Measurements from ENCODE around the gene LRSAM1.

The LRSAM1 gene

GRCh38 chr9:127519301-127520166 is 68.2 kb downstream of the LRSAM1 start:
- no peak for DNase-seq

- no peak for DNase-seq
Measured at GRCh38 chr9:127520941-127521918, 69.9 kb downstream of the LRSAM1 start.

- DNase-seq = no peak
Measured at GRCh38 chr9:127521919-127522304, 70.6 kb downstream of the LRSAM1 start.

DNA sequence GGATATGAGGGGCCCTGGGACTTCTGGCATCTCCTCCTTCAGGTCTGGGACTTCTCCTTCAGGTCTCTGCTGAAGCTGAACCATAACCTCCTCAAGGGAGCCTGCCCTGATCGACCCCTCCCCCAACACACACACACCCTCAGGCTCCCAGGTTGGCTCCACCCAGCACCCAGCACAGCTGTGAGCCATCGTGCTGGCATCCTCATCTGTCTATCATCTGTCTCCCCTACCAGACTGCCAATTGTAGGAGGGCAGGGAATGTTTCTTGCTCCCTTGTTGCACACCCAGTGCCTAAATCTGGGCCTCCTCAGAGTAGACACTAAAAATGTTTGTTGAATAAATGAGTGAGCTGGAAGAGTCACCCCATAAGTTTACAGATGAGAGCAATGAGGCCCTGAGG is 71.4 kb downstream of the LRSAM1 start:
- no peak for DNase-seq

GRCh38 chr9:127523312-127523851 is 72.1 kb downstream of the LRSAM1 start:
- DNase-seq = no peak

DNA sequence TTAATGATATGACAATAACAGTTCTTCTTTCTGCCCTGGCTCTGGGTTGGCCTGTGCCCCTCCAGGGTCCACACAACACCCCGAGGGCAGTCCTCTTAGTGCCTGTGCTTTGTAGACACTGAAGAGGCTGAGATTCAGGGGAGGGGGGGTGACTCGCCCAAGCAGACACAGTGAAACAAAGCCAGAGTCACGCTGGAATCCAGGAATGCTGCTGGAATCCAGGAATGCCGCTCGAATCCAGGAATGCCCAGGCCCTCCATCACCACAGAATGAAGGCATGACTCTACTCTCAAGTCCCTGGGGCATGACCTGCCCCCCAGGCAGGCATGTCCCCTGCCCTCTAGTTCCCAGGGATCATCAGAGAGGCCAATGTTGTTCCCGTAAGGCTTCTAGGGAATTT is 73.1 kb downstream of the LRSAM1 start:
- DNase-seq = no peak

DNA sequence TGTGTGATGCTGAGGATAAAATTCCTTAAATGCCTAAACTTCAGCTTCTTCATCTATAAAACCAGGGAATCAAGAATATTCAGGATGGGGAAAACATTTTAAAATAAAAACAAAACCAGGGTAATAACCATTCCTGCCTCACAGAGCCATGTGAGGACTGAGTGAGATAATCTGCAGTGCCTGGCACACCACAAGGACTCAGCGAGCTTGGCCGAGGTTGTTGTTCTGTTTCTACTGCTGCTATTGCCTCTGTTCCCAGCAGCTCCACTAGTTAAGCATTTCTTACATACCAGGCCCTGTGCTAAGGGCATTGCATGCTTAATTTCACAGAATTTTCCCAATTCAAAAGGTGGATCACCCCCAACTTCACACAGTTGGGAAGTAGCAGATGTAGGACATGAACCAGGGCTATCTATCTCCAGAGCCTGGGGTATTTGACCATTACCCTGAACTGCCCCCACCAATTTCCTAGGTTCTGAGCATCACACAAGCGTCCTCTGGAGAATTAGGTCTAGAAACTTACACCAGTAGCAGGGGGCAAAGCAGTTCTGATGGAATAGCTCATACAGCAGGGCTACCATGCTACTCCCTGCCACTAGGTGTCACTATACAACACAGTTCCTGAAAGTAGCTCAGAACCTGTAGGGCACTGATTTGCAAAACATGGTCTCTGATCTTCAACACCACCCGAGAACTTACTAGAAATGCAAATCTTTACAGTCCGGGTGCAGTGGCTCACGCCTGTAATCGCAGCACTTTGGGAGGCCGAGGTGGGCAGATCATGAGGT is 74.3 kb downstream of the LRSAM1 start:
- DNase-seq = no peak

GRCh38 chr9:127526655-127527559 is 75.6 kb downstream of the LRSAM1 start:
- DNase-seq = no peak

DNA sequence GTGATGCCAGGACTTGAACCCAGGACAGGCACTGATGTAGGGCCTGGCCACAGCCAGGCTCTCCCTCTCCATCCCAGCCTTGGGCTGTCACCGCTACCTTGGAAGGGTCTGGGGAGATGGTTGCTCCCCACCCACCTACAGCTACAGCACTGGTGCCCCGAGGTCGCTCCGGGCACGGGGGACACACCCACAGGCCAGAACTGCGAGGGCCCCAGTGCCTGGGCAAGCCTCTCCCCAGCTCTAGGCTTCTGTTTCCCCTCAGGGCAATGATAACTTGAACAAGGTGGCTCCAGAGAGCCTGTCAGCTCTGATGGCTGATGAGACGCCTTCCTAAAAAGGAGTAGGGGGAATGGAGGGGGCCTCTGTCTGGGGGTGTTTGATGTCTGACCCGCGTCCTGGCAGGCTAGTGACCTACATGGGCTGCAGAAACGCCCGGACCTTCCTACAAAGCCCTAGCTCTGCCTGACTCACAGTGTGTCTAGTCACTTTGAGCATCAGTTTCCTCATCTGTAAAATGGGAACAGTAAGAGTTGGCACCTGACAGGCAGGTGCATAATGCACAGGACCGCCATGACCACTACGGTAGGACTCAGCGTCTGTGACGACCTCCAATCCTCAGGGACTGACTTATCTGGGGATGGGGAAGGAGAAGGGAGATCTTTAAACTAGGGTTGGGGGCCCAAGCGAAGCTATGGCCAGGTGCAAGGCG is 76.4 kb downstream of the LRSAM1 start:
- DNase-seq = no peak

- no peak for DNase-seq
Measured at GRCh38 chr9:127528422-127529251, 77.3 kb downstream of the LRSAM1 start.

GRCh38 chr9:127529671-127530070 is 78.4 kb downstream of the LRSAM1 start:
- DNase-seq = no peak

DNA sequence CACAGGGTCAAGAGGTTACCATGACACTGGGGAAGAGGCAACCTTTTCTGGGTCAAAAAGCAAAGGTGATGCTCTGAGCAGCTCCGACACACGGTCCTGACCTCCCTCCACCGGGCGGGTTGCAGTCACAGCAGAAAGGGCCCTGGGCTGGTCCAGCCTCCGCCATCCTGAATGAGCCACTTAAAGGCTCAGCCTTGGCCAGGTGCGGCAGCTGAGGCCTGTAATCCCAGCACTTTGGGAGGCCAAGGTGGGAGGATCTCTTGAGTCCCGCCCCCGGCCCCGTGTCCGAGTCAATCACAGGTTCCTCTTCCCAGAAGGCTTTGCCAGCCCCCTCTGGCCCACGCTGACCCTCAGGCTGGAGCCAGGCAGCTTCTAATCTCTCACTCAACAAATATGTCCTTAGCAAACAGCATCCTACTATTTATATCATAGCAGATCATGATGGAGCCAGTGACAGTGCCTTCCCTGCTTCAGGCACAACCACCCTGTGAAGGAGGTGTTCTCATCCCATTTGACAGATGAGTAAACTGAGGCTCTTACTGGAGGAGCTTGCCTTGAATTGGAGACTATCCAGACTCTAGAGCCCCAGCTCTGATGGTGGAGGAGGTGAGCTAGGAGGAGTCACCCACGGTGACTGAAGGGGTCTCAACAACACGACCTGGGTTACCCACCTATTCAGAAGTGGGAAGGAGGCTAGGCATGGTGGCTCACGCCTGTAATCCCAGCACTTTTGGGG is 79.1 kb downstream of the LRSAM1 start:
- DNase-seq = no peak

GRCh38 chr9:127531676-127532075 is 80.4 kb downstream of the LRSAM1 start:
- no peak for DNase-seq

DNA sequence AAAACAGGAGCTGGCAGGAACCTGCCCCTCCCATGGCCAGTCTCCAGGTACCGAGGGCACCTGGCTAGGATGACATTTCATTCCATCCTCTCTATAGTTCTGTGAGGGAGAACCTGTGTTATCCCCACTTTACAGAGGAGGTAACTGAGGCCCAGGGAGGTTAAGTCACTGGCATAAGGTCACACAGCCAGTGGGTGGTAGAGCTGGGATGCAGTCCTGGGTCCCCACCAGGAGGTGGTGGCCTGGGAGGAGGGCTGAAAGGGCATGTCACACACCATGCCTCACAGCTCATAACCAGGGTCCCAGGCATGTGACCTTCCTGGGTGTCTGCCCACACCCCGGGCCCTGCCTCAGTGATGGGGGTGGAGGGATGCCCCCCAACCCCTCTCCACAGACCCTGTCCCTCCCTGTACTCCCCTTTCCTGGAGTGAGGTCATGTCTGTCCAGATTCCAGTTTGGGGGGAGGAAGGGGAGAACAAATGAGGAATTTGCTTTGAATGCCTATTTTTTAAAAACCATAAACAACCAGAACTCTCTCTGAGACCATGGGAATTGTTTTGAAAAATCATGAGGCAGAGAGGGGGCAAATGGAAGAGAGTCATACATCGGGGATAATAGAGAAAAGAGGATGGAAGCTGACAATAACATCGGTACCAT is 83.1 kb downstream of the LRSAM1 start:
- no peak for DNase-seq

- DNase-seq = no peak
Measured at GRCh38 chr9:127534931-127535330, 83.6 kb downstream of the LRSAM1 start.

DNA sequence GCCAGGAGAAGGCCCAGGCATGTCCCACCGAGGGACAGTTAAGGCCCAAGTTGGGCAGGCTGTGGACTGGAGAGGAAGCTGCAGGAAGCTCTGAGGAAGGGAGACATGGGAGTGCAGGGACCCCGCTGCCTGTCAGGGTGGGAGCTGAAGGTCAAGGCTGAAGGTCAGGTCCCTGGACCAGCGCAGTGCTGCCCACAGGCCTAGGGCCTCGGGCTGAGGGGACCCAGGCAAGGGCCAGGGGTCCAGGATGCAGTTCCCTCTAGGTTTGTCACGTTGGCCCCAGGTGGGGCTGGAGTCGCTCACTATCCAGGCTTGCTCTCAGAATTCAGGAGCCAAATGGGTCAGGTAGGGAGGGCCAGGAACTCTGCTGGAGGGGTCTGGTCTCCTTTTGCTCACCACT is 84.1 kb downstream of the LRSAM1 start:
- no peak for DNase-seq

- DNase-seq = no peak
Measured at GRCh38 chr9:127535834-127536233, 84.5 kb downstream of the LRSAM1 start.

DNA sequence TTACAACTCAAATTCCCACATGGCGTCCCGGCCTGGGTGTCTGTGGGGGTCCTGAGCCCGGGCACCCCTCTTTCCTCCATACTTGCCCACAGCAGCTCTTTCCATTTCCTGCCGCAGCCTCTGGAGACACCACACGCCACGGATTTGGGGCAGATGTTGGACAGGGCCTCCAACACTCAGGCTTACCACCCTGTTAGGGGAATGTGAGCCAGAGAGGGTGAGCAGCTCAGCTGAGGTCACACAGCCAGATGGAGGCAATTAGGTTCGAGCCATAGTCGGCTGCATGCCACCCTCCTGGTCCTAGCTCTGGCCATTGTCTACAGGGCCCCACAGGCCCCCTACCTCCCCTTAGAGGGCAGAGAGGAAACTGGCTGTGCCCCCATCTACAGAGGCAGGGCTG is 85.2 kb downstream of the LRSAM1 start:
- no peak for DNase-seq

DNA sequence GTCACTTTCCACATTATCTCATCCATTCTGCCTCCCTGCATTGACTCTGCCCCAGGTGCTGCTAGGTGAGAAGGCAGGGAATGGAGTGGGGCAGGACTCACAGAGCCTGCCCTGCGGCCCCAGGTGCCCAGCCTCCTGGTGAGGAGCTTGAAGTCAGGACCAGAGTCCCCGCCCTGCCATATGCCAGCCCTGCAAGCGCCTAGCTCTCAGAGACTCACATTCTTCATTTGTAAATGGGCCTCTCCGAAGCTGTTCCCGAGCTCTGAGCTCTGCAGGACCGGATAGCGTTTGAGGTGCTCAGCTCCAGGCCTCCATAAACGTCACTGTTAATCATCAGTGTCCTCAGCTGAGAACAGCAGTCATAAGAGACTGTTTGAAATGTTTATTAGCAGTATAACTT is 85.7 kb downstream of the LRSAM1 start:
- no peak for DNase-seq

All from cortex of kidney (tissue), 1 donor.